Measurements from ENCODE around the gene GOLGA3. TPM values are rescaled to one million over a fixed set of nuclear protein-coding genes. Genes with fewer than 3 reads are reported as not detected.

The GOLGA3 gene
- total RNA-seq, 1 experiment from 2014 or later, result 62.2 TPM

- H3K27me3 ChIP-seq (replicated peaks; ENCODE audit: control insufficient read depth, insufficient read depth, low read length), result no peaks in the 10 kb centered on the region
- no peaks in the 10 kb centered on the region for H3K4me1 ChIP-seq
- Mint-ChIP-seq H3K9me3 (ENCODE audit: unreplicated experiment) (peaks cover 2% of the 10 kb centered on the region), H3K27me3 (ENCODE audit: insufficient read depth, unreplicated experiment) (no peaks in the 10 kb centered on the region), H3K27ac (ENCODE audit: unreplicated experiment) (no peak overlapping the region), H3K4me1 (ENCODE audit: low read depth, unreplicated experiment) (no peaks in the 10 kb centered on the region), H3K4me3 (ENCODE audit: unreplicated experiment) (no peak overlapping the region), H3K36me3 (ENCODE audit: insufficient read depth, unreplicated experiment) (peaks cover 99% of the 10 kb centered on the region)
- intact Hi-C loops (cut with micrococcal nuclease; ENCODE audit: unreplicated experiment), result no loop called here
- ChIA-PET CTCF (no interaction called here), POLR2A (interaction anchor here (0.6 kb wide), 1 partner anchor 11 kb away, joined by 3 read pairs; no protein-coding TSS in a partner anchor)
- no TSS peak for BruUV-seq (replicated peaks)
- H3K4me3 ChIP-seq (ENCODE audit: low read depth, low read length), result no peak overlapping the region
- H3K36me3 ChIP-seq (ENCODE audit: control insufficient read depth, insufficient read depth, low read length), result no peaks in the 10 kb centered on the region
- no peaks in the 10 kb centered on the region for H3K9me3 ChIP-seq
- TF ChIP-seq CTCF (IDR thresholded peaks at IDR 0.05; ENCODE audit: insufficient read depth in 1 of 2, low read depth in 1 of 2, low read length in 1 of 2, severe bottlenecking in 1 of 2, unreplicated experiment in 1 of 2), result no peak
- no peak for DNase-seq
Observed at GRCh38 chr12:132747896-132748295, 80.8 kb downstream of the GOLGA3 start.

GRCh38 chr12:132747395-132747794 is 81.3 kb downstream of the GOLGA3 start:
- no peaks in the 10 kb centered on the region for H3K27me3 ChIP-seq (replicated peaks; ENCODE audit: control insufficient read depth, insufficient read depth, low read length)
- no peak overlapping the region for H3K27ac Mint-ChIP-seq (ENCODE audit: unreplicated experiment)
- no peaks in the 10 kb centered on the region for H3K9me3 ChIP-seq
- H3K36me3 ChIP-seq (ENCODE audit: control insufficient read depth, insufficient read depth, low read length), result peaks cover 2% of the 10 kb centered on the region; the same call in 1 of the 2 replicates
- POLR2A ChIA-PET, result no interaction called here
- no peak for DNase-seq
- H3K27me3 Mint-ChIP-seq (ENCODE audit: insufficient read depth, unreplicated experiment), result no peaks in the 10 kb centered on the region
- no peak overlapping the region for H3K4me3 ChIP-seq (ENCODE audit: low read depth, low read length)
- TF ChIP-seq CTCF (IDR thresholded peaks at IDR 0.05; ENCODE audit: insufficient read depth in 1 of 2, low read depth in 1 of 2, low read length in 1 of 2, severe bottlenecking in 1 of 2, unreplicated experiment in 1 of 2), result no peak
- CTCF ChIA-PET, result no interaction called here
- H3K4me3 Mint-ChIP-seq (ENCODE audit: unreplicated experiment), result no peak overlapping the region
- intact Hi-C loops (cut with micrococcal nuclease; ENCODE audit: unreplicated experiment), result no loop called here
- BruUV-seq (replicated peaks), result no TSS peak
- peaks cover 7% of the 10 kb centered on the region for H3K9me3 Mint-ChIP-seq (ENCODE audit: unreplicated experiment)
- H3K4me1 Mint-ChIP-seq (ENCODE audit: low read depth, unreplicated experiment), result no peaks in the 10 kb centered on the region
- peaks cover 99% of the 10 kb centered on the region for H3K36me3 Mint-ChIP-seq (ENCODE audit: insufficient read depth, unreplicated experiment)
- H3K4me1 ChIP-seq, result no peaks in the 10 kb centered on the region

DNA sequence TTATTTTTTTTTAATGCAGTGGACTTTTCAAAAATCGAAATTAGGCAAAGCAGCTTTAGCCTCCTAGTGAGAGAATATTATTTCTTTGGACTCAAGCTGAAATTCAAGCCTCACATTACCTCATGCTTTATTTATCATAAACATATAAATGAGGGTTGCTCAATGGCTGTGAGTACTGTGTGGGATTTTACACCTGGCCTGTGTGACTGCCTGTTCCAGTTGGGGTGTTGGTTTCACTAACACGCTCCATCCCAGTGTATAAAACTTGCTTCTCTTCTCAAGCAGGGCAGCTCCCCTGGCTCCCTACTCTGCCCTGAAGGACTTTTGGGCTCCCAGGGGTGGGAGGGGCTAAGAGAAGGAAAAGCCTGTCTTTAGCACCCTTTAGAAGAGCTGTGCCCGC is 82.1 kb downstream of the GOLGA3 start:
- no peak overlapping the region for H3K4me3 Mint-ChIP-seq (ENCODE audit: unreplicated experiment)
- no TSS peak for BruUV-seq (replicated peaks)
- intact Hi-C loops (cut with micrococcal nuclease; ENCODE audit: unreplicated experiment), result no loop called here
- TF ChIP-seq CTCF (IDR thresholded peaks at IDR 0.05; ENCODE audit: insufficient read depth in 1 of 2, low read depth in 1 of 2, low read length in 1 of 2, severe bottlenecking in 1 of 2, unreplicated experiment in 1 of 2), result no peak
- H3K4me1 ChIP-seq, result no peaks in the 10 kb centered on the region
- H3K4me3 ChIP-seq (ENCODE audit: low read depth, low read length), result no peak overlapping the region
- H3K36me3 Mint-ChIP-seq (ENCODE audit: insufficient read depth, unreplicated experiment), result peaks cover 99% of the 10 kb centered on the region
- H3K27me3 Mint-ChIP-seq (ENCODE audit: insufficient read depth, unreplicated experiment), result no peaks in the 10 kb centered on the region
- H3K36me3 ChIP-seq (ENCODE audit: control insufficient read depth, insufficient read depth, low read length), result peaks cover 2% of the 10 kb centered on the region; the same call in 1 of the 2 replicates
- no peaks in the 10 kb centered on the region for H3K9me3 ChIP-seq
- H3K4me1 Mint-ChIP-seq (ENCODE audit: low read depth, unreplicated experiment), result no peaks in the 10 kb centered on the region
- H3K9me3 Mint-ChIP-seq (ENCODE audit: unreplicated experiment), result peaks cover 10% of the 10 kb centered on the region
- H3K27ac Mint-ChIP-seq (ENCODE audit: unreplicated experiment), result no peak overlapping the region
- ChIA-PET CTCF (no interaction called here), POLR2A (no interaction called here)
- no peaks in the 10 kb centered on the region for H3K27me3 ChIP-seq (replicated peaks; ENCODE audit: control insufficient read depth, insufficient read depth, low read length)
- DNase-seq, result no peak
